Keratinocyte (primary cell): ENCODE results near the gene USE1. TPM values are rescaled to one million over a fixed set of nuclear protein-coding genes. Genes with fewer than 3 reads are reported as not detected.

Source experiments
- DNase-seq: peaks from one replicate; pipeline ENCODE4 v3.0.0-alpha.2; 2011; ENCODE audit warnings: low read depth, missing footprints, low spot score
- FAIRE-seq: peaks from 2 replicates; lab custom pipeline; 2011; peaks lifted over from hg19 to GRCh38; lab: Jason Lieb, UNC
- H2AFZ ChIP-seq: 2 replicates; pipeline ENCODE4 v1.6.0; 2012; ENCODE audit warnings: low read length, control low read depth, inconsistent platforms; ENCODE audit not compliant: control insufficient read depth
- H3K27ac ChIP-seq: 2 replicates; pipeline ENCODE4 v1.5.1; 2011; ENCODE audit warnings: low read length; ENCODE audit not compliant: control insufficient read depth, insufficient read depth
- H3K27me3 ChIP-seq: 3 replicates; pipeline ENCODE4 v1.6.0; 2011; ENCODE audit warnings: low read length; ENCODE audit not compliant: control insufficient read depth, insufficient read depth; ENCODE audit errors: extremely low read depth
- H3K36me3 ChIP-seq, 2 experiments: 2 replicates in 1 of 2; 3 replicates in 1 of 2; pipeline ENCODE4 v1.5.1; 2011; ENCODE audit warnings: low read length in 2 of 2, mild to moderate bottlenecking in 1 of 2; ENCODE audit not compliant: control insufficient read depth in 2 of 2, insufficient read depth in 2 of 2; ENCODE audit errors: extremely low read depth in 1 of 2
- H3K4me1 ChIP-seq: 3 replicates; pipeline ENCODE4 v1.5.1; 2011; ENCODE audit warnings: low read length; ENCODE audit not compliant: control insufficient read depth, insufficient read depth; ENCODE audit errors: extremely low read depth
- H3K4me2 ChIP-seq: 3 replicates; pipeline ENCODE4 v1.6.0; 2011; ENCODE audit warnings: low read depth, low read length; ENCODE audit not compliant: control insufficient read depth, insufficient read depth; ENCODE audit errors: extremely low read depth
- H3K4me3 ChIP-seq, 3 experiments: fragments of 200-600 bp in 1 of 3; sonication (generic) in 1 of 3; 2 replicates in 2 of 3; 3 replicates in 1 of 3; pipeline ENCODE4 v1.5.1; 2011 to 2016; ENCODE audit warnings: low read length in 3 of 3, mild to moderate bottlenecking in 3 of 3, control low read depth in 2 of 3, inconsistent platforms in 1 of 3, low read depth in 1 of 3, mixed read lengths in 1 of 3, mixed run types in 1 of 3, moderate library complexity in 1 of 3; ENCODE audit not compliant: control insufficient read depth in 2 of 3, insufficient read depth in 2 of 3; ENCODE audit errors: extremely low read depth in 1 of 3
- H3K79me2 ChIP-seq: 2 replicates; pipeline ENCODE4 v1.6.0; 2012; ENCODE audit warnings: low read length; ENCODE audit not compliant: control insufficient read depth, insufficient read depth
- H3K9ac ChIP-seq: 3 replicates; pipeline ENCODE4 v1.6.0; 2011; ENCODE audit warnings: low read length; ENCODE audit not compliant: control insufficient read depth, insufficient read depth; ENCODE audit errors: extremely low read depth
- H3K9me1 ChIP-seq: 3 replicates; pipeline ENCODE4 v1.6.0; 2011; ENCODE audit warnings: low read length; ENCODE audit not compliant: control insufficient read depth, insufficient read depth; ENCODE audit errors: extremely low read depth
- H3K9me3 ChIP-seq: 2 replicates; pipeline ENCODE4 v1.5.1; 2012; ENCODE audit warnings: low read depth, low read length; ENCODE audit not compliant: control insufficient read depth
- H4K20me1 ChIP-seq: 3 replicates; pipeline ENCODE4 v1.6.0; 2011; ENCODE audit warnings: low read length; ENCODE audit not compliant: control insufficient read depth, insufficient read depth; ENCODE audit errors: extremely low read depth
- EZH2 ChIP-seq: IDR thresholded peaks from one replicate; pipeline ENCODE4 v1.6.1; 2012; ENCODE audit warnings: inconsistent platforms, mild to moderate bottlenecking, low read length, moderate library complexity
- dilution Hi-C: fragments of 300-500 bp; cut with MboI; formaldehyde crosslinking; loops from one replicate; pipeline ENCODE4 v1.7.0; 2020; ENCODE audit warnings: low sequenced_read_pairs; ENCODE audit not compliant: extremely low pct_ligation_motif_present
- polyA plus RNA-seq, 5 experiments: library from polyadenylated mRNA; depleted of rRNA in 3 of 5; stranded (reverse) in 3 of 5; stranded (forward) in 1 of 5; unstranded in 1 of 5; fragments of >200 nt; gene quantifications; 1 replicate in 1 of 5; 2 replicates in 3 of 5; 3 replicates in 1 of 5; pipeline versions ENCODE4 v1.2.1 to v1.2.3, GENCODE V29; 2011 to 2012; ENCODE audit warnings: missing spikeins in 2 of 5, low read depth in 1 of 5, low replicate concordance in 1 of 5
- TF ChIP-seq, protein P1 (sequence below), 3 experiments: IDR thresholded peaks in 1 of 3; conservative IDR thresholded peaks in 1 of 3; optimal IDR thresholded peaks in 1 of 3; 2 replicates in 2 of 3; 3 replicates in 1 of 3; pipeline versions ENCODE3 to v1.5.1; 2011; ENCODE audit warnings: low read length in 3 of 3, mild to moderate bottlenecking in 3 of 3, moderate library complexity in 2 of 3, control low read depth in 1 of 3, inconsistent platforms in 1 of 3; ENCODE audit not compliant: insufficient read depth in 2 of 3; ENCODE audit errors: extremely low read depth in 1 of 3

USE1 gene
- polyA plus RNA-seq, 1 donor (not counting 4 experiments of a cell fraction or from before 2014, with no cell fraction given) = 18.0 TPM

GRCh38 chr19:17264641-17264979 lies 49.5 kb downstream of the USE1 start, which contains the start of gene USHBP1:
Gene USHBP1 (minus strand): TSS chr19:17264745. CDS start chr19:17264299, 446 bp downstream.
- peaks cover 10% of the 10 kb centered on the region for H3K79me2 ChIP-seq
- H3K9me3 ChIP-seq = no peaks in the 10 kb centered on the region
- TF ChIP-seq, protein P1, sequence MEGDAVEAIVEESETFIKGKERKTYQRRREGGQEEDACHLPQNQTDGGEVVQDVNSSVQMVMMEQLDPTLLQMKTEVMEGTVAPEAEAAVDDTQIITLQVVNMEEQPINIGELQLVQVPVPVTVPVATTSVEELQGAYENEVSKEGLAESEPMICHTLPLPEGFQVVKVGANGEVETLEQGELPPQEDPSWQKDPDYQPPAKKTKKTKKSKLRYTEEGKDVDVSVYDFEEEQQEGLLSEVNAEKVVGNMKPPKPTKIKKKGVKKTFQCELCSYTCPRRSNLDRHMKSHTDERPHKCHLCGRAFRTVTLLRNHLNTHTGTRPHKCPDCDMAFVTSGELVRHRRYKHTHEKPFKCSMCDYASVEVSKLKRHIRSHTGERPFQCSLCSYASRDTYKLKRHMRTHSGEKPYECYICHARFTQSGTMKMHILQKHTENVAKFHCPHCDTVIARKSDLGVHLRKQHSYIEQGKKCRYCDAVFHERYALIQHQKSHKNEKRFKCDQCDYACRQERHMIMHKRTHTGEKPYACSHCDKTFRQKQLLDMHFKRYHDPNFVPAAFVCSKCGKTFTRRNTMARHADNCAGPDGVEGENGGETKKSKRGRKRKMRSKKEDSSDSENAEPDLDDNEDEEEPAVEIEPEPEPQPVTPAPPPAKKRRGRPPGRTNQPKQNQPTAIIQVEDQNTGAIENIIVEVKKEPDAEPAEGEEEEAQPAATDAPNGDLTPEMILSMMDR (optimal IDR thresholded peaks at IDR 0.05 in 1 of 3, IDR thresholded peaks at IDR 0.05 in 1 of 3, conservative IDR thresholded peaks at IDR 0.05 in 1 of 3; ENCODE audit: extremely low read depth in 1 of 3, insufficient read depth in 2 of 3, low read length in 3 of 3) = no peak
- no peak for TF ChIP-seq EZH2
- no peaks in the 10 kb centered on the region for H4K20me1 ChIP-seq
- H3K27ac ChIP-seq = no peak within 1 kb of the TSS
- H3K9me1 ChIP-seq = no peaks in the 10 kb centered on the region
- H2AFZ ChIP-seq = no peak within 1 kb of the TSS
- peaks cover 2 to 3% of the 10 kb centered on the region in 2 experiments for H3K36me3 ChIP-seq
- H3K4me2 ChIP-seq = no peak within 1 kb of the TSS
- dilution Hi-C loops = no loop called here
- H3K4me1 ChIP-seq = peaks cover 8% of the 10 kb centered on the region
- FAIRE-seq (no peak), DNase-seq (no peak)
- no peak within 1 kb of the TSS for H3K4me3 ChIP-seq
- H3K9ac ChIP-seq = no peak within 1 kb of the TSS
- H3K27me3 ChIP-seq = no peaks in the 10 kb centered on the region

GRCh38 chr19:17266026-17266425 lies 50.9 kb downstream of the USE1 start:
- dilution Hi-C loops = no loop called here
- Histone ChIP-seq H3K27ac (no peak overlapping the region), H2AFZ (no peak overlapping the region)

More at GRCh38 chr19:17266026-17266425, 50.9 kb downstream of the USE1 start:
- no peak overlapping the region for H3K4me3 ChIP-seq
- no peak overlapping the region for H3K4me2 ChIP-seq
- no peak for DNase-seq
- no peak for FAIRE-seq
- TF ChIP-seq EZH2 = no peak
- TF ChIP-seq, protein P1 (optimal IDR thresholded peaks at IDR 0.05 in 1 of 3, IDR thresholded peaks at IDR 0.05 in 1 of 3, conservative IDR thresholded peaks at IDR 0.05 in 1 of 3; ENCODE audit: extremely low read depth in 1 of 3, insufficient read depth in 2 of 3, low read length in 3 of 3) = no peak
- peaks cover 10% of the 10 kb centered on the region for H3K79me2 ChIP-seq
- H4K20me1 ChIP-seq = no peaks in the 10 kb centered on the region
- peaks cover 2 to 3% of the 10 kb centered on the region in 2 experiments for H3K36me3 ChIP-seq
- no peaks in the 10 kb centered on the region for H3K27me3 ChIP-seq
- no peaks in the 10 kb centered on the region for H3K9me1 ChIP-seq
- H3K9me3 ChIP-seq = no peaks in the 10 kb centered on the region
- peaks cover 8% of the 10 kb centered on the region for H3K4me1 ChIP-seq
- no peak overlapping the region for H3K9ac ChIP-seq
